SK-N-MC (cell line): ENCODE measurements around the gene CRTAP.

ENCODE experiments used
- EZH2 ChIP-seq: fragments of 200-600 bp; sonication (generic); IDR thresholded peaks from one replicate; pipeline ENCODE4 v1.6.1; 2017; ENCODE audit warnings: antibody characterized with exemption
- FOXP2 ChIP-seq: optimal IDR thresholded peaks from 2 replicates; pipeline ENCODE3; 2011; ENCODE audit warnings: mild to moderate bottlenecking, moderate library complexity; ENCODE audit not compliant: insufficient read depth; ENCODE audit errors: extremely low read length, control extremely low read depth
- POLR2AphosphoS5 ChIP-seq: IDR thresholded peaks from 2 replicates; pipeline ENCODE4 v1.6.1; 2012; ENCODE audit warnings: mild to moderate bottlenecking, low read depth, low read length, borderline replicate concordance

GRCh38 chr3:33091746-33092145 lies 22.1 kb upstream of the CRTAP start:
- TF ChIP-seq POLR2AphosphoS5 (no peak), EZH2 (no peak), FOXP2 (no peak)
